ENCODE measurements around the gene ANTXRL.

DNA sequence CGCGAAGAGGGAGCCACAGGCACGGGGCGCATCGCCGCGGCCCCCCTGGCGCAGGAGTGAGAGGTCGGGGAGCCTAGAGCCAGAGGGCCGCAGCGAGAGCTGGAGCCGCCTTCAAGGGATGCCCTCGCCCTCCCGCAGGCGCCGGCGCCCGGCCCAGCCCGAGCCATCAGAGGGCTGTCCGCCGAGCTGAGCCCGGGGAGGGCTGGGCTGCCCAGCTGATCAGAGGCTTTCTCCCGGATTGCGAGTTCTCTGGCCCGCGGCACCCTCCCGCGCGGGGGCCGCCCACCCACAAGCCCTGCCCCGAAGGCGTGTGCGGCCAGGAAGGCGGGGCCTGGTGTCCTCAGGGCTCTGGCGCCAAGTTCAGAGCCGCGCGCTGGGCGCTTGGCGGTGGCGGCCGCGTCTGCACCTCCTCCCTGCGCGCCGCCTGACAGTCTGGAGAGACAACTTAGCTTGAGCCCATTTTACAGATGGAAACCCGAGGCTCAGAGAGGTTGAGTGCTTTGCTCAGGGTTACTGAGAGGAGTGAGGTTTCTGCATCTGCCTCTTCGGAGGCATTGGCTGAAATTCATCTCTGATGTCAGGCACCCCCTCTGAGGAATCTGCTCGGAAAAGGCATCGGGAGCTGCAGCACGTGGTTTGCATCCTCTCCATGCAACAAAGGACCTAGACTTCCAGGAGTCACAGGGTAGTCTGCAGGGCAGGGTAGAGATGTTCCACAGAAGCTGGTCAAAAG is 3.8 kb upstream of the ANTXRL start:
- TF ChIP-seq CTCF (IDR thresholded peaks at IDR 0.05; ENCODE audit: poor library complexity), result no peak
- TF ChIP-seq EZH2phosphoT487 (IDR thresholded peaks at IDR 0.05; ENCODE audit: low read depth, severe bottlenecking, unreplicated experiment), result no peak
- no peak for TF ChIP-seq EZH2 (IDR thresholded peaks at IDR 0.05; ENCODE audit: borderline replicate concordance)
